ENCODE results near the gene CCL22.

Gene CCL22

GRCh38 chr16:57329718-57330327 is 28.8 kb upstream of the CCL22 start:
- no peaks in the 10 kb centered on the region for H3K27me3 ChIP-seq (replicated peaks; ENCODE audit: control insufficient read depth, insufficient read depth, low read length)
- H3K4me3 ChIP-seq (replicated peaks; ENCODE audit: low read depth, low read length): no peak overlapping the region
- no peak for TF ChIP-seq CTCF (IDR thresholded peaks at IDR 0.05; ENCODE audit: insufficient read depth, low read length, poor library complexity, severe bottlenecking)
- no peak for DNase-seq (ENCODE audit: extremely low read depth, insufficient read length)
- H3K36me3 ChIP-seq (ENCODE audit: control insufficient read depth, insufficient read depth, low read length): no peaks in the 10 kb centered on the region

GRCh38 chr16:57331355-57331754 is 27.2 kb upstream of the CCL22 start:
- Histone ChIP-seq H3K27me3 (replicated peaks; ENCODE audit: control insufficient read depth, insufficient read depth, low read length) (no peaks in the 10 kb centered on the region), H3K36me3 (ENCODE audit: control insufficient read depth, insufficient read depth, low read length) (no peaks in the 10 kb centered on the region), H3K4me3 (replicated peaks; ENCODE audit: low read depth, low read length) (no peak overlapping the region)
- no peak for DNase-seq (ENCODE audit: extremely low read depth, insufficient read length)
- no peak for TF ChIP-seq CTCF (IDR thresholded peaks at IDR 0.05; ENCODE audit: insufficient read depth, low read length, poor library complexity, severe bottlenecking)

- TF ChIP-seq CTCF (IDR thresholded peaks at IDR 0.05; ENCODE audit: insufficient read depth, low read length, poor library complexity, severe bottlenecking): no peak
- H3K27me3 ChIP-seq (replicated peaks; ENCODE audit: control insufficient read depth, insufficient read depth, low read length): no peaks in the 10 kb centered on the region
- H3K36me3 ChIP-seq (ENCODE audit: control insufficient read depth, insufficient read depth, low read length): no peaks in the 10 kb centered on the region
- no peak for DNase-seq (ENCODE audit: extremely low read depth, insufficient read length)
- H3K4me3 ChIP-seq (replicated peaks; ENCODE audit: low read depth, low read length): no peak overlapping the region
Measured at GRCh38 chr16:57333402-57333801, 25.2 kb upstream of the CCL22 start.

GRCh38 chr16:57335366-57335765 is 23.2 kb upstream of the CCL22 start:
- no peak overlapping the region for H3K4me3 ChIP-seq (replicated peaks; ENCODE audit: low read depth, low read length)
- H3K36me3 ChIP-seq (ENCODE audit: control insufficient read depth, insufficient read depth, low read length): no peaks in the 10 kb centered on the region
- no peaks in the 10 kb centered on the region for H3K27me3 ChIP-seq (replicated peaks; ENCODE audit: control insufficient read depth, insufficient read depth, low read length)
- no peak for DNase-seq (ENCODE audit: extremely low read depth, insufficient read length)
- no peak for TF ChIP-seq CTCF (IDR thresholded peaks at IDR 0.05; ENCODE audit: insufficient read depth, low read length, poor library complexity, severe bottlenecking)

- H3K27me3 ChIP-seq (replicated peaks; ENCODE audit: control insufficient read depth, insufficient read depth, low read length): no peaks in the 10 kb centered on the region
- DNase-seq (ENCODE audit: extremely low read depth, insufficient read length): peak; percentile 45
- no peak for TF ChIP-seq CTCF (IDR thresholded peaks at IDR 0.05; ENCODE audit: insufficient read depth, low read length, poor library complexity, severe bottlenecking)
- no peak overlapping the region for H3K4me3 ChIP-seq (replicated peaks; ENCODE audit: low read depth, low read length)
- no peaks in the 10 kb centered on the region for H3K36me3 ChIP-seq (ENCODE audit: control insufficient read depth, insufficient read depth, low read length)
Measured at GRCh38 chr16:57341062-57341440, 17.5 kb upstream of the CCL22 start.
